Stomach (tissue), 4 donors: Measurements from ENCODE around the gene SLC38A3.

Experiments
- CTCF ChIP-seq, 7 experiments: fragments of 450-650 bp in 4 of 7; fragments of 200-600 bp in 3 of 7; sonication (generic) in 3 of 7; IDR thresholded peaks; one replicate each; pipeline ENCODE4 v1.5.1; 2016 to 2019; ENCODE audit warnings: antibody characterized with exemption in 7 of 7, control low read depth in 2 of 7, mild to moderate bottlenecking in 1 of 7
- POLR2AphosphoS5 ChIP-seq, 3 donors: sonication (generic); formaldehyde crosslinking; IDR thresholded peaks; one replicate each; pipeline ENCODE4 v1.6.1; 2016; ENCODE audit warnings: antibody characterized with exemption in 3 of 3

DNA sequence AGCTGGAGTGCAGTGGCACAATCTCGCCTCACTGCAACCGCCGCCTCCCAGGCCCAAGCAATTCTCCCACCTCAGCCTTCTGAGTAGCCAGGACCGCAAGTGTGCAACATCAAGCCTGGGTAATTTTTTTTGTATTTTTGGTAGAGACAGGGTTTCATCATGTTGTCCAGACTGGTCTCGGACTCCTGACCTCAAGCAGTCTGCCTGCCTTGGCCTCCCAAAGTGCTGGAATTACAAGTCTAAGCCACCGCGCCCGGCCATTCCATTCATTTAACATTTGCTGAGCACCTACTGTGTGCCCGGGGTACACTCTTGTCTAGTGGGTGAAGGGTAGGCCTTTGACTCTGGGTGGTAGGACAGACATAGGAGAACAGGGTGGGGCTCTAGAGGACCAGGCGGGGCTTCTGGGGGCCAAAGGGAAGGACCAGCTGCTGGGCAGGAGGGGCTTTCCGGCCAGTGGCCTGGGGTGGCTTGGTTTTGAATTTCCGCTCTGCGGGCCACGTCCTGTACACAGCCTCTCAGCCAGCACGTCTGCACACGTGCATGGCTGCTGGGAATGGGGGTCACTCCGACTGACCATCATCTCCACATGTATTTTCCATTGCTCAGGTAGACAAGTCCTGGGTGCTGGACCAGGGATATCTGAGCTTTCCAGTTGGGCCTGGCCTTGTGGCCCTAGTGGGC, 2.4 kb downstream of the SLC38A3 start:
- TF ChIP-seq CTCF (IDR thresholded peaks at IDR 0.05) (no peak), POLR2AphosphoS5 (IDR thresholded peaks at IDR 0.05) (no peak)
